NB4 (cell line): ENCODE results near the gene IL21R.

Experiments
- CTCF ChIP-seq: IDR thresholded peaks from one replicate; pipeline ENCODE4 v1.5.1; 2012; ENCODE audit warnings: low read depth, low read length
- MAX ChIP-seq: IDR thresholded peaks from 2 replicates; pipeline ENCODE4 v1.6.1; 2011; ENCODE audit warnings: low read depth, low read length
- POLR2A ChIP-seq: IDR thresholded peaks from 2 replicates; pipeline ENCODE4 v1.6.1; 2011; ENCODE audit warnings: mild to moderate bottlenecking; ENCODE audit not compliant: insufficient read length; ENCODE audit errors: extremely low read depth

GRCh38 chr16:27370318-27370717 is 31.7 kb upstream of the IL21R start:
- TF ChIP-seq CTCF (no peak), MAX (no peak), POLR2A (no peak)
